ENCODE measurements around the gene FAM171A2.

DNA sequence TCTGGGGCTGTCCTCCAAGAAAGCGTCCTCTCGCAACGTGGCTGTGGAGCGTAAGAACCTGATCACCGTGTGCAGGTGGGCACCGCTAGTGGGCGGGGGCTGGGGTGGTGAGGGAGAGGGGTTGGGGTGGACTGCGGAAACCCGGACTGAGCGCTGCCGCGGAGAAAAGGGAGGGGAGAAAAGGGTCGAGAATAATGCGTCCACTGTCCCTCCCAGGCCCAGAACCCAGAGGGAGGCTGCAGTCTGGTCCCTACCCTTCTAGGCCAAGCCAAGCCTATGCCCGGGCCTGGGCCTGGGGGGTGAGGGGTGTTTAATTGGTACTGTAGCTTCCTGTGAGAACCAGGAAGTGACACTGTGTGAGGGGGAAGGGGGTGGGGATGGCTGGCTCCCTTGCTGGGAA lies 54.8 kb downstream of the FAM171A2 start:
- TF ChIP-seq, protein P1, sequence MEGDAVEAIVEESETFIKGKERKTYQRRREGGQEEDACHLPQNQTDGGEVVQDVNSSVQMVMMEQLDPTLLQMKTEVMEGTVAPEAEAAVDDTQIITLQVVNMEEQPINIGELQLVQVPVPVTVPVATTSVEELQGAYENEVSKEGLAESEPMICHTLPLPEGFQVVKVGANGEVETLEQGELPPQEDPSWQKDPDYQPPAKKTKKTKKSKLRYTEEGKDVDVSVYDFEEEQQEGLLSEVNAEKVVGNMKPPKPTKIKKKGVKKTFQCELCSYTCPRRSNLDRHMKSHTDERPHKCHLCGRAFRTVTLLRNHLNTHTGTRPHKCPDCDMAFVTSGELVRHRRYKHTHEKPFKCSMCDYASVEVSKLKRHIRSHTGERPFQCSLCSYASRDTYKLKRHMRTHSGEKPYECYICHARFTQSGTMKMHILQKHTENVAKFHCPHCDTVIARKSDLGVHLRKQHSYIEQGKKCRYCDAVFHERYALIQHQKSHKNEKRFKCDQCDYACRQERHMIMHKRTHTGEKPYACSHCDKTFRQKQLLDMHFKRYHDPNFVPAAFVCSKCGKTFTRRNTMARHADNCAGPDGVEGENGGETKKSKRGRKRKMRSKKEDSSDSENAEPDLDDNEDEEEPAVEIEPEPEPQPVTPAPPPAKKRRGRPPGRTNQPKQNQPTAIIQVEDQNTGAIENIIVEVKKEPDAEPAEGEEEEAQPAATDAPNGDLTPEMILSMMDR (IDR thresholded peaks at IDR 0.05; ENCODE audit: low read length) = no peak
- TF ChIP-seq EZH2 (IDR thresholded peaks at IDR 0.05; ENCODE audit: borderline replicate concordance, low read length) = no peak
